HUES6 (cell line): ENCODE measurements around the gene PSMD3.

Experiments
- H3K27ac ChIP-seq: 2 replicates; pipeline ENCODE4 v1.7.0; 2013; ENCODE audit warnings: low read depth, mild to moderate bottlenecking, low read length, inconsistent platforms
- H3K27me3 ChIP-seq: 2 replicates; pipeline ENCODE4 v1.6.1; 2013; ENCODE audit warnings: low read length; ENCODE audit not compliant: control insufficient read depth, insufficient read depth
- H3K36me3 ChIP-seq: 2 replicates; pipeline ENCODE4 v1.6.1; 2013; ENCODE audit warnings: low read length; ENCODE audit not compliant: control insufficient read depth, insufficient read depth
- H3K4me1 ChIP-seq: 2 replicates; pipeline ENCODE4 v1.6.1; 2013; ENCODE audit warnings: low read length; ENCODE audit not compliant: control insufficient read depth, insufficient read depth
- H3K4me3 ChIP-seq: 2 replicates; pipeline ENCODE4 v1.5.1; 2013; ENCODE audit warnings: low read depth, low read length
- H3K9ac ChIP-seq: one replicate; pipeline ENCODE4 v1.6.1; 2013; ENCODE audit warnings: mild to moderate bottlenecking, low read length
- H3K9me3 ChIP-seq: 2 replicates; pipeline ENCODE4 v1.6.1; 2013; ENCODE audit warnings: low read depth, low read length; ENCODE audit not compliant: control insufficient read depth, insufficient read depth

PSMD3 gene

GRCh38 chr17:40035162-40035559, 54.6 kb downstream of the PSMD3 start:
- H3K4me3 ChIP-seq = no peak overlapping the region

GRCh38 chr17:40038882-40039513, 58.4 kb downstream of the PSMD3 start:
- Histone ChIP-seq H3K27me3 (no peaks in the 10 kb centered on the region), H3K36me3 (peaks cover 8% of the 10 kb centered on the region), H3K9ac (no peak overlapping the region), H3K4me1 (peaks cover 12% of the 10 kb centered on the region; the same call in 1 of the 2 replicates), H3K9me3 (no peaks in the 10 kb centered on the region), H3K4me3 (no peak overlapping the region), H3K27ac (no peak overlapping the region)

More at GRCh38 chr17:40035162-40035559, 54.6 kb downstream of the PSMD3 start:
- H3K9me3 ChIP-seq = no peaks in the 10 kb centered on the region
- H3K27me3 ChIP-seq = no peaks in the 10 kb centered on the region
- H3K4me1 ChIP-seq = peaks cover 12% of the 10 kb centered on the region; the same call in 1 of the 2 replicates
- no peak overlapping the region for H3K9ac ChIP-seq
- peaks cover 42% of the 10 kb centered on the region for H3K36me3 ChIP-seq
- H3K27ac ChIP-seq = no peak overlapping the region

GRCh38 chr17:40041196-40041595, 60.6 kb downstream of the PSMD3 start:
- Histone ChIP-seq H3K9ac (no peak overlapping the region), H3K4me3 (no peak overlapping the region)

More at GRCh38 chr17:40041196-40041595, 60.6 kb downstream of the PSMD3 start:
- peaks cover 8% of the 10 kb centered on the region; the same call in 1 of the 2 replicates for H3K4me1 ChIP-seq
- H3K27ac ChIP-seq = no peak overlapping the region
- no peaks in the 10 kb centered on the region for H3K9me3 ChIP-seq
- H3K36me3 ChIP-seq = peaks cover 3% of the 10 kb centered on the region
- H3K27me3 ChIP-seq = no peaks in the 10 kb centered on the region
